GM18511 (cell line): ENCODE measurements around the gene DAP.
A peak's percentile ranks its signal among the peaks of the same experiment; 100 is the strongest.
"Not testable (repeated sequence)": the region's sequence is repeated elsewhere in the genome, so short reads cannot be mapped to it uniquely, and the experiment has no call there.

Experiments
- ATAC-seq: cut with Tn5 transposase; IDR thresholded peaks from one replicate; pipeline ENCODE4 v1.9.1; 2021; ENCODE audit warnings: mild to moderate bottlenecking, moderate library complexity; ENCODE audit not compliant: unreplicated experiment

The DAP gene

GRCh38 chr5:10761185-10761932, at the start of gene DAP:
DAP (minus strand) TSS chr5:10761234; CDS start chr5:10761068, 166 bp downstream.
- peak; percentile 76 for ATAC-seq

- no peak for ATAC-seq
Measured at GRCh38 chr5:10808347-10809226, 47.6 kb upstream of the DAP start.

- no peak for ATAC-seq
Measured at GRCh38 chr5:10801931-10802666, 41.1 kb upstream of the DAP start.

GRCh38 chr5:10800852-10801251, 39.8 kb upstream of the DAP start:
- ATAC-seq: no peak

GRCh38 chr5:10797261-10797660, 36.2 kb upstream of the DAP start:
- ATAC-seq: no peak

GRCh38 chr5:10793785-10794184, 32.8 kb upstream of the DAP start:
- ATAC-seq: no peak

GRCh38 chr5:10792336-10792735, 31.3 kb upstream of the DAP start:
- ATAC-seq: no peak

- no peak for ATAC-seq
Measured at GRCh38 chr5:10789726-10790125, 28.7 kb upstream of the DAP start.

GRCh38 chr5:10789021-10789420, 28.0 kb upstream of the DAP start:
- no peak for ATAC-seq

- no peak for ATAC-seq
Measured at GRCh38 chr5:10788358-10788757, 27.3 kb upstream of the DAP start.

- no peak for ATAC-seq
Measured at GRCh38 chr5:10786835-10787234, 25.8 kb upstream of the DAP start.

- ATAC-seq: not testable (repeated sequence)
Measured at GRCh38 chr5:10780208-10780607, 19.2 kb upstream of the DAP start.

GRCh38 chr5:10779592-10779991, 18.6 kb upstream of the DAP start:
- no peak for ATAC-seq

- no peak for ATAC-seq
Measured at GRCh38 chr5:10778179-10778910, 17.3 kb upstream of the DAP start.

- ATAC-seq: peak; percentile 76
Measured at GRCh38 chr5:10775646-10776045, 14.6 kb upstream of the DAP start.

- ATAC-seq: no peak
Measured at GRCh38 chr5:10772901-10773585, 12.0 kb upstream of the DAP start.

- no peak for ATAC-seq
Measured at GRCh38 chr5:10768328-10768899, 7.4 kb upstream of the DAP start.

- no peak for ATAC-seq
Measured at GRCh38 chr5:10762776-10763500, 1.9 kb upstream of the DAP start.
